ENCODE results near the gene VEGFA.

Gene VEGFA

GRCh38 chr6:43759907-43760206, 10.2 kb upstream of the VEGFA start:
- no peak for TF ChIP-seq SIN3A (IDR thresholded peaks at IDR 0.05; ENCODE audit: borderline replicate concordance, insufficient read depth, low read length)
- TF ChIP-seq FOXP2 (optimal IDR thresholded peaks at IDR 0.05; ENCODE audit: borderline replicate concordance, extremely low read depth, extremely low read length, insufficient read depth) = no peak
- no peak for TF ChIP-seq TAF1 (IDR thresholded peaks at IDR 0.05; ENCODE audit: borderline replicate concordance, insufficient read depth, low read length)
- no peak for TF ChIP-seq POLR2AphosphoS5 (IDR thresholded peaks at IDR 0.05; ENCODE audit: low read depth, low read length)
- TF ChIP-seq REST (IDR thresholded peaks at IDR 0.05; ENCODE audit: insufficient read depth in 1 of 2, low read depth in 2 of 2, low read length in 2 of 2) = no peak

GRCh38 chr6:43760210-43761168, 9.5 kb upstream of the VEGFA start:
- TF ChIP-seq REST (IDR thresholded peaks at IDR 0.05; ENCODE audit: insufficient read depth in 1 of 2, low read depth in 2 of 2, low read length in 2 of 2) (no peak), POLR2AphosphoS5 (IDR thresholded peaks at IDR 0.05; ENCODE audit: low read depth, low read length) (no peak), SIN3A (IDR thresholded peaks at IDR 0.05; ENCODE audit: borderline replicate concordance, insufficient read depth, low read length) (no peak), FOXP2 (optimal IDR thresholded peaks at IDR 0.05; ENCODE audit: borderline replicate concordance, extremely low read depth, extremely low read length, insufficient read depth) (no peak), TAF1 (IDR thresholded peaks at IDR 0.05; ENCODE audit: borderline replicate concordance, insufficient read depth, low read length) (no peak)

- TF ChIP-seq SIN3A (IDR thresholded peaks at IDR 0.05; ENCODE audit: borderline replicate concordance, insufficient read depth, low read length) = no peak
- TF ChIP-seq FOXP2 (optimal IDR thresholded peaks at IDR 0.05; ENCODE audit: borderline replicate concordance, extremely low read depth, extremely low read length, insufficient read depth) = no peak
- TF ChIP-seq TAF1 (IDR thresholded peaks at IDR 0.05; ENCODE audit: borderline replicate concordance, insufficient read depth, low read length) = no peak
- TF ChIP-seq POLR2AphosphoS5 (IDR thresholded peaks at IDR 0.05; ENCODE audit: low read depth, low read length) = no peak
Measured at GRCh38 chr6:43761666-43762409, 8.2 kb upstream of the VEGFA start.

GRCh38 chr6:43762410-43762768, 7.6 kb upstream of the VEGFA start:
- TF ChIP-seq SIN3A (IDR thresholded peaks at IDR 0.05; ENCODE audit: borderline replicate concordance, insufficient read depth, low read length) (no peak), REST (IDR thresholded peaks at IDR 0.05; ENCODE audit: insufficient read depth in 1 of 2, low read depth in 2 of 2, low read length in 2 of 2) (no peak), POLR2AphosphoS5 (IDR thresholded peaks at IDR 0.05; ENCODE audit: low read depth, low read length) (no peak), FOXP2 (optimal IDR thresholded peaks at IDR 0.05; ENCODE audit: borderline replicate concordance, extremely low read depth, extremely low read length, insufficient read depth) (no peak), TAF1 (IDR thresholded peaks at IDR 0.05; ENCODE audit: borderline replicate concordance, insufficient read depth, low read length) (no peak)

- TF ChIP-seq REST (IDR thresholded peaks at IDR 0.05; ENCODE audit: insufficient read depth in 1 of 2, low read depth in 2 of 2, low read length in 2 of 2) = no peak
Measured at GRCh38 chr6:43762966-43763695, 6.9 kb upstream of the VEGFA start.

All from PFSK-1 (cell line).